Measurements from ENCODE around the gene ARL4A. TPM values are rescaled to one million over a fixed set of nuclear protein-coding genes. Genes with fewer than 3 reads are reported as not detected.
"Not testable (repeated sequence)": the region's sequence is repeated elsewhere in the genome, so short reads cannot be mapped to it uniquely, and the experiment has no call there.

ARL4A gene
- total RNA-seq, 2 donors from 2014 or later, result 27.5 to 88.8 TPM

GRCh38 chr7:12641196-12641595 is 46.2 kb upstream of the ARL4A start:
- no peaks in the 10 kb centered on the region for H3K27me3 ChIP-seq
- H3K27ac ChIP-seq, result no peak overlapping the region
- H3K9me3 ChIP-seq, result no peaks in the 10 kb centered on the region
- intact Hi-C loops (cut with DNase I), result loop anchor here (2.0 kb wide), 1 partner anchor 42 kb away; no protein-coding TSS in a partner anchor
- no peak for TF ChIP-seq CTCF (IDR thresholded peaks at IDR 0.05)
- H3K36me3 ChIP-seq, result no peaks in the 10 kb centered on the region
- DNase-seq, result no peak
- no peak overlapping the region for H3K9ac ChIP-seq (ENCODE audit: low read depth in 2 of 2, low read length in 2 of 2)
- H3K4me1 ChIP-seq, result peaks cover 5% of the 10 kb centered on the region
- no peak overlapping the region for H3K4me3 ChIP-seq

GRCh38 chr7:12642508-12642907 is 44.9 kb upstream of the ARL4A start:
- Histone ChIP-seq H3K4me3 (no peak overlapping the region), H3K27me3 (no peaks in the 10 kb centered on the region), H3K36me3 (no peaks in the 10 kb centered on the region), H3K9ac (ENCODE audit: low read depth in 2 of 2, low read length in 2 of 2) (no peak overlapping the region), H3K9me3 (no peaks in the 10 kb centered on the region), H3K27ac (no peak overlapping the region), H3K4me1 (peaks cover 5% of the 10 kb centered on the region)
- intact Hi-C loops (cut with DNase I), result no loop called here
- TF ChIP-seq CTCF (IDR thresholded peaks at IDR 0.05), result no peak
- no peak for DNase-seq

- intact Hi-C loops (cut with DNase I), result no loop called here
- TF ChIP-seq CTCF (IDR thresholded peaks at IDR 0.05), result no peak
- no peak for DNase-seq
- Histone ChIP-seq H3K36me3 (no peaks in the 10 kb centered on the region), H3K27ac (no peak overlapping the region), H3K4me3 (no peak overlapping the region), H3K9me3 (no peaks in the 10 kb centered on the region), H3K9ac (ENCODE audit: low read depth in 2 of 2, low read length in 2 of 2) (no peak overlapping the region), H3K27me3 (no peaks in the 10 kb centered on the region), H3K4me1 (peaks cover 5% of the 10 kb centered on the region)
Observed at GRCh38 chr7:12643001-12643643, 44.3 kb upstream of the ARL4A start.

GRCh38 chr7:12643644-12644043 is 43.8 kb upstream of the ARL4A start:
- Histone ChIP-seq H3K27ac (no peak overlapping the region), H3K27me3 (no peaks in the 10 kb centered on the region), H3K36me3 (no peaks in the 10 kb centered on the region), H3K9ac (ENCODE audit: low read depth in 2 of 2, low read length in 2 of 2) (no peak overlapping the region), H3K9me3 (no peaks in the 10 kb centered on the region), H3K4me3 (no peak overlapping the region), H3K4me1 (peaks cover under 1% of the 10 kb centered on the region)
- no peak for TF ChIP-seq CTCF (IDR thresholded peaks at IDR 0.05)
- no peak for DNase-seq
- intact Hi-C loops (cut with DNase I), result no loop called here

GRCh38 chr7:12645212-12645611 is 42.2 kb upstream of the ARL4A start:
- H3K27me3 ChIP-seq; H3K4me3 ChIP-seq; H3K4me1 ChIP-seq; DNase-seq; H3K36me3 ChIP-seq; H3K27ac ChIP-seq; H3K9ac ChIP-seq (ENCODE audit: low read depth in 2 of 2, low read length in 2 of 2); H3K9me3 ChIP-seq; intact Hi-C loops (cut with DNase I): not testable (repeated sequence)

GRCh38 chr7:12646139-12646538 is 41.3 kb upstream of the ARL4A start:
- intact Hi-C loops (cut with DNase I), result no loop called here
- DNase-seq, result no peak
- Histone ChIP-seq H3K9me3 (no peaks in the 10 kb centered on the region), H3K4me1 (no peaks in the 10 kb centered on the region), H3K27ac (no peak overlapping the region), H3K36me3 (no peaks in the 10 kb centered on the region), H3K27me3 (no peaks in the 10 kb centered on the region), H3K9ac (ENCODE audit: low read depth in 2 of 2, low read length in 2 of 2) (no peak overlapping the region), H3K4me3 (no peak overlapping the region)
- no peak for TF ChIP-seq CTCF (IDR thresholded peaks at IDR 0.05)
